Spleen (tissue), 11 donors: ENCODE data around the gene ALAD. TPM values are rescaled to one million over a fixed set of nuclear protein-coding genes. Genes with fewer than 3 reads are reported as not detected.

Source experiments
- DNase-seq: peaks from one replicate; pipeline ENCODE4 v3.0.0-alpha.2; 2020
- H3K27ac ChIP-seq, 8 donors: fragments of 200-600 bp; sonication (generic) in 7 of 8; 1 replicate in 4 of 8; 2 replicates in 4 of 8; pipeline versions ENCODE4 v1.5.0 to v1.8.0; 2016 to 2021; ENCODE audit warnings: inconsistent platforms in 4 of 8, mild to moderate bottlenecking in 4 of 8, moderate library complexity in 1 of 8
- H3K27me3 ChIP-seq, 7 donors: fragments of 200-600 bp; sonication (generic) in 6 of 7; replicated peaks in 1 of 7; 1 replicate in 4 of 7; 2 replicates in 3 of 7; pipeline versions ENCODE4 v1.5.0 to v1.8.0; 2016 to 2021; ENCODE audit warnings: inconsistent platforms in 3 of 7, mild to moderate bottlenecking in 1 of 7
- H3K36me3 ChIP-seq, 6 donors: fragments of 200-600 bp; sonication (generic) in 5 of 6; 1 replicate in 4 of 6; 2 replicates in 2 of 6; pipeline versions ENCODE4 v1.5.0 to v1.8.0; 2016 to 2021; ENCODE audit warnings: inconsistent platforms in 2 of 6
- H3K4me1 ChIP-seq, 6 donors: fragments of 200-600 bp; sonication (generic) in 5 of 6; 1 replicate in 3 of 6; 2 replicates in 3 of 6; pipeline versions ENCODE4 v1.5.0 to v1.8.0; 2016 to 2021; ENCODE audit warnings: inconsistent platforms in 3 of 6
- H3K4me3 ChIP-seq, 8 donors: fragments of 200-600 bp; sonication (generic) in 7 of 8; 1 replicate in 4 of 8; 2 replicates in 4 of 8; pipeline versions ENCODE4 v1.5.0 to v1.8.0; 2016 to 2021; ENCODE audit warnings: inconsistent platforms in 4 of 8, mild to moderate bottlenecking in 4 of 8, moderate library complexity in 2 of 8
- H3K9me3 ChIP-seq, 8 donors: fragments of 200-600 bp; sonication (generic) in 7 of 8; 1 replicate in 4 of 8; 2 replicates in 4 of 8; pipeline versions ENCODE4 v1.5.0 to v1.8.0; 2016 to 2021; ENCODE audit warnings: inconsistent platforms in 4 of 8
- CTCF ChIP-seq, 11 experiments: fragments of 200-600 bp in 7 of 11; fragments of 450-650 bp in 4 of 11; sonication (generic) in 4 of 11; IDR thresholded peaks in 8 of 11; conservative IDR thresholded peaks in 3 of 11; 1 replicate in 7 of 11; 2 replicates in 4 of 11; pipeline versions ENCODE4 v1.4.0 to v1.8.0; 2016 to 2021; ENCODE audit warnings: antibody characterized with exemption in 11 of 11, inconsistent platforms in 4 of 11, mild to moderate bottlenecking in 1 of 11
- POLR2A ChIP-seq, 3 donors: fragments of 450-650 bp; IDR thresholded peaks; one replicate each; pipeline ENCODE4 v1.5.1; 2017; ENCODE audit warnings: antibody characterized with exemption in 3 of 3, mild to moderate bottlenecking in 1 of 3
- POLR2AphosphoS5 ChIP-seq, 3 donors: sonication (generic); formaldehyde crosslinking; IDR thresholded peaks; one replicate each; pipeline ENCODE4 v1.5.1; 2017; ENCODE audit warnings: antibody characterized with exemption in 3 of 3
- WGBS, 5 donors: extraction: QIAGEN DNeasy Blood & Tissue Kit in 3 of 5; methylation state at CpG; one replicate each; pipeline versions ENCODE4 v1.1.5 to v1.1.7; 2013 to 2018; 5-methylcytosine and 5-hydroxymethylcytosine counted together
- intact Hi-C: fragments of 100-400 bp; cut with DNase I; formaldehyde crosslinking; loops from one replicate; pipeline ENCODE4 v1.15.0; 2023; ENCODE audit warnings: low total_unique reads
- polyA plus RNA-seq, 3 donors: library from polyadenylated mRNA; stranded (reverse); fragments of 200-250 nt; gene quantifications; one replicate each; pipeline ENCODE4 v1.2.1, GENCODE V29; 2013
- total RNA-seq, 7 donors: library from RNA; depleted of rRNA in 3 of 7; stranded (reverse); fragments of >200 nt in 3 of 7; fragmentation: NEBNext Ultra II Directional in 4 of 7; extraction: Animal tissue kit (Norgen Biotek cat#: 25700) in 4 of 7; gene quantifications; one replicate each; pipeline versions ENCODE4 v1.1.0 to v1.2.1, GENCODE V29; 2016 to 2021
- donor health status: healthy with polysubstance abuse.
- donor health status: DM: no; HTN: no; CAD: no; lungs with moderate emphysema.
- donor health status: DM: no; HTN: no; CAD: no.
- donor health status: Bipolar disorder and iron deficiency.
- donor health status: healthy.
- donor health status: DM: no; HTN: no; CAD: no.
- donor health status: DM: yes; HTN: yes; CAD: no.

The ALAD gene
- total and polyA plus RNA-seq, 10 donors: 14.4 to 31.1 (median 25.5) TPM

- Histone ChIP-seq H3K36me3 (no peaks in the 10 kb centered on the region), H3K27ac (no peak overlapping the region), H3K27me3 (no peaks in the 10 kb centered on the region), H3K4me3 (no peak overlapping the region), H3K4me1 (no peaks in the 10 kb centered on the region), H3K9me3 (no peaks in the 10 kb centered on the region)
- intact Hi-C loops: no loop called here
- TF ChIP-seq CTCF (IDR thresholded peaks at IDR 0.05 in 8 of 11, conservative IDR thresholded peaks at IDR 0.05 in 3 of 11): no peak
- TF ChIP-seq POLR2AphosphoS5 (IDR thresholded peaks at IDR 0.05): no peak
- TF ChIP-seq POLR2A (IDR thresholded peaks at IDR 0.05): no peak
- WGBS, 5 donors: 38 to 91% (median 65%) methylated on average over 1 of the region's 1 CpG
- DNase-seq: no peak
Measured at GRCh38 chr9:113426701-113427100, 25.6 kb upstream of the ALAD start.

GRCh38 chr9:113425072-113425471, 24.0 kb upstream of the ALAD start:
- no peaks in the 10 kb centered on the region for H3K9me3 ChIP-seq
- no peak for DNase-seq
- intact Hi-C loops: no loop called here
- no peaks in the 10 kb centered on the region for H3K4me1 ChIP-seq
- H3K27ac ChIP-seq: no peak overlapping the region
- no peak overlapping the region for H3K4me3 ChIP-seq
- H3K36me3 ChIP-seq: no peaks in the 10 kb centered on the region
- WGBS, 5 donors: 11 to 23% (median 17%) methylated on average over 2 of the region's 2 CpGs
- no peaks in the 10 kb centered on the region for H3K27me3 ChIP-seq
- TF ChIP-seq CTCF (IDR thresholded peaks at IDR 0.05 in 8 of 11, conservative IDR thresholded peaks at IDR 0.05 in 3 of 11): no peak
- TF ChIP-seq POLR2A (IDR thresholded peaks at IDR 0.05): no peak
- TF ChIP-seq POLR2AphosphoS5 (IDR thresholded peaks at IDR 0.05): no peak

GRCh38 chr9:113421726-113422125, 20.6 kb upstream of the ALAD start:
- no peaks in the 10 kb centered on the region for H3K36me3 ChIP-seq
- 64 to 79% (median 69%) methylated on average over 3 of the region's 3 CpGs for WGBS, 5 donors
- intact Hi-C loops: no loop called here
- H3K9me3 ChIP-seq: no peaks in the 10 kb centered on the region
- no peak overlapping the region for H3K4me3 ChIP-seq
- peaks cover 0 to 4% (median under 1%) of the 10 kb centered on the region in 6 donors for H3K4me1 ChIP-seq
- H3K27ac ChIP-seq: no peak overlapping the region
- TF ChIP-seq CTCF (IDR thresholded peaks at IDR 0.05 in 8 of 11, conservative IDR thresholded peaks at IDR 0.05 in 3 of 11): no peak
- TF ChIP-seq POLR2A (IDR thresholded peaks at IDR 0.05): no peak
- TF ChIP-seq POLR2AphosphoS5 (IDR thresholded peaks at IDR 0.05): no peak
- H3K27me3 ChIP-seq: no peaks in the 10 kb centered on the region
- no peak for DNase-seq

GRCh38 chr9:113417370-113417769, 16.3 kb upstream of the ALAD start:
- intact Hi-C loops: no loop called here
- no peaks in the 10 kb centered on the region for H3K9me3 ChIP-seq

More at GRCh38 chr9:113417370-113417769, 16.3 kb upstream of the ALAD start:
- TF ChIP-seq POLR2A (IDR thresholded peaks at IDR 0.05) (no peak), CTCF (IDR thresholded peaks at IDR 0.05 in 8 of 11, conservative IDR thresholded peaks at IDR 0.05 in 3 of 11) (no peak), POLR2AphosphoS5 (IDR thresholded peaks at IDR 0.05) (no peak)
- H3K4me3 ChIP-seq: no peak overlapping the region
- WGBS, 5 donors: 75 to 88% (median 83%) methylated on average over 4 of the region's 4 CpGs
- no peak overlapping the region for H3K27ac ChIP-seq
- DNase-seq: no peak
- H3K4me1 ChIP-seq: peaks cover 3 to 16% (median 10%) of the 10 kb centered on the region in 6 donors
- no peaks in the 10 kb centered on the region for H3K36me3 ChIP-seq
- no peaks in the 10 kb centered on the region for H3K27me3 ChIP-seq
